Measurements from ENCODE around the gene KIAA2012. TPM values are rescaled to one million over a fixed set of nuclear protein-coding genes. Genes with fewer than 3 reads are reported as not detected.

KIAA2012 gene
- total RNA-seq, 1 donor from 2014 or later = not detected

DNA sequence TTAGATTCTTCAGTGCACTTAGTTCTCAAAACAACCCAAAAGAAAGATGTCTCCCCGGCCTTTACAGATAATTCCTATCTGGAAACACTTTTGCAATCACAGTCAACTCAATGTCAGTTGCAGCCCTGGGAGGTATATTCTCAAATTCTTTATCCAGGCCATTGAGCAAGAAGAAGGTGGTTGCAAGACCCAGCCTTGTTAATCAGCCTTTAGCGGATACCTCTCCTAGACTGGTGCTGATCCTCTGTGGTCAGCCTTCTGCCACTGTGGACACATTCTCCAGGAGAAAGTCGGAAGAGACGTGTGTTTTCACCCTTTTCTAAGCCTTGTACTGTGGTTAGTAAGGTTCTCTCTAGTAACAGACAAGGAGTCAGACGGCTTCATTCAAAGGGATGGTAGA, 47.2 kb upstream of the KIAA2012 start:
- Histone ChIP-seq H3K27me3 (ENCODE audit: insufficient read depth, low read length) (no peaks in the 10 kb centered on the region), H3K4me2 (ENCODE audit: low read length) (no peak overlapping the region), H3K9me3 (ENCODE audit: insufficient read depth, low read depth, low read length) (no peaks in the 10 kb centered on the region), H3K36me3 (ENCODE audit: insufficient read depth, low read length) (no peaks in the 10 kb centered on the region), H3K4me1 (ENCODE audit: insufficient read depth, low read length) (no peaks in the 10 kb centered on the region), H3K27ac (ENCODE audit: low read depth, low read length) (no peak overlapping the region), H3K79me2 (ENCODE audit: insufficient read depth, low read length) (no peaks in the 10 kb centered on the region), H3K4me3 (ENCODE audit: insufficient read depth, low read depth, low read length) (no peak overlapping the region), H4K20me1 (ENCODE audit: insufficient read depth, low read length) (no peaks in the 10 kb centered on the region), H3K9ac (ENCODE audit: low read length) (no peak overlapping the region), H2AFZ (ENCODE audit: low read depth, low read length) (no peak overlapping the region)
- Mint-ChIP-seq H3K4me3 (ENCODE audit: unreplicated experiment) (no peak overlapping the region), H3K36me3 (ENCODE audit: low read depth, unreplicated experiment) (no peaks in the 10 kb centered on the region), H3K4me1 (ENCODE audit: low read depth, unreplicated experiment) (no peaks in the 10 kb centered on the region), H3K27me3 (ENCODE audit: low read depth, unreplicated experiment) (peaks cover 11% of the 10 kb centered on the region), H3K9me3 (ENCODE audit: unreplicated experiment) (no peaks in the 10 kb centered on the region), H3K27ac (ENCODE audit: unreplicated experiment) (no peak overlapping the region)
- FAIRE-seq (no peak), DNase-seq (ENCODE audit: low read depth) (no peak)
- TF ChIP-seq EZH2 (IDR thresholded peaks at IDR 0.05; ENCODE audit: insufficient read depth, low read length) = no peak
- TF ChIP-seq, protein P1, sequence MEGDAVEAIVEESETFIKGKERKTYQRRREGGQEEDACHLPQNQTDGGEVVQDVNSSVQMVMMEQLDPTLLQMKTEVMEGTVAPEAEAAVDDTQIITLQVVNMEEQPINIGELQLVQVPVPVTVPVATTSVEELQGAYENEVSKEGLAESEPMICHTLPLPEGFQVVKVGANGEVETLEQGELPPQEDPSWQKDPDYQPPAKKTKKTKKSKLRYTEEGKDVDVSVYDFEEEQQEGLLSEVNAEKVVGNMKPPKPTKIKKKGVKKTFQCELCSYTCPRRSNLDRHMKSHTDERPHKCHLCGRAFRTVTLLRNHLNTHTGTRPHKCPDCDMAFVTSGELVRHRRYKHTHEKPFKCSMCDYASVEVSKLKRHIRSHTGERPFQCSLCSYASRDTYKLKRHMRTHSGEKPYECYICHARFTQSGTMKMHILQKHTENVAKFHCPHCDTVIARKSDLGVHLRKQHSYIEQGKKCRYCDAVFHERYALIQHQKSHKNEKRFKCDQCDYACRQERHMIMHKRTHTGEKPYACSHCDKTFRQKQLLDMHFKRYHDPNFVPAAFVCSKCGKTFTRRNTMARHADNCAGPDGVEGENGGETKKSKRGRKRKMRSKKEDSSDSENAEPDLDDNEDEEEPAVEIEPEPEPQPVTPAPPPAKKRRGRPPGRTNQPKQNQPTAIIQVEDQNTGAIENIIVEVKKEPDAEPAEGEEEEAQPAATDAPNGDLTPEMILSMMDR (IDR thresholded peaks at IDR 0.05; ENCODE audit: insufficient read depth, low read depth, low read length) = no peak

- DNase-seq (ENCODE audit: low read depth) (no peak), FAIRE-seq (no peak)
- Histone ChIP-seq H3K4me1 (ENCODE audit: insufficient read depth, low read length) (peaks cover 1% of the 10 kb centered on the region), H2AFZ (ENCODE audit: low read depth, low read length) (no peak overlapping the region), H3K79me2 (ENCODE audit: insufficient read depth, low read length) (no peaks in the 10 kb centered on the region), H4K20me1 (ENCODE audit: insufficient read depth, low read length) (no peaks in the 10 kb centered on the region), H3K9ac (ENCODE audit: low read length) (no peak overlapping the region), H3K27me3 (ENCODE audit: insufficient read depth, low read length) (no peaks in the 10 kb centered on the region), H3K4me3 (ENCODE audit: insufficient read depth, low read depth, low read length) (no peak overlapping the region), H3K27ac (ENCODE audit: low read depth, low read length) (no peak overlapping the region), H3K36me3 (ENCODE audit: insufficient read depth, low read length) (no peaks in the 10 kb centered on the region), H3K4me2 (ENCODE audit: low read length) (no peak overlapping the region), H3K9me3 (ENCODE audit: insufficient read depth, low read depth, low read length) (no peaks in the 10 kb centered on the region)
- no peak overlapping the region for H3K4me3 Mint-ChIP-seq (ENCODE audit: unreplicated experiment)
- peaks cover 2% of the 10 kb centered on the region for H3K4me1 Mint-ChIP-seq (ENCODE audit: low read depth, unreplicated experiment)
- H3K27ac Mint-ChIP-seq (ENCODE audit: unreplicated experiment) = no peak overlapping the region
- TF ChIP-seq, protein P1 (IDR thresholded peaks at IDR 0.05; ENCODE audit: insufficient read depth, low read depth, low read length) = no peak
- no peak for TF ChIP-seq EZH2 (IDR thresholded peaks at IDR 0.05; ENCODE audit: insufficient read depth, low read length)
- H3K36me3 Mint-ChIP-seq (ENCODE audit: low read depth, unreplicated experiment) = no peaks in the 10 kb centered on the region
- H3K27me3 Mint-ChIP-seq (ENCODE audit: low read depth, unreplicated experiment) = peaks cover 11% of the 10 kb centered on the region
- no peaks in the 10 kb centered on the region for H3K9me3 Mint-ChIP-seq (ENCODE audit: unreplicated experiment)
Observed at GRCh38 chr2:202026507-202026906, 46.5 kb upstream of the KIAA2012 start.

DNA sequence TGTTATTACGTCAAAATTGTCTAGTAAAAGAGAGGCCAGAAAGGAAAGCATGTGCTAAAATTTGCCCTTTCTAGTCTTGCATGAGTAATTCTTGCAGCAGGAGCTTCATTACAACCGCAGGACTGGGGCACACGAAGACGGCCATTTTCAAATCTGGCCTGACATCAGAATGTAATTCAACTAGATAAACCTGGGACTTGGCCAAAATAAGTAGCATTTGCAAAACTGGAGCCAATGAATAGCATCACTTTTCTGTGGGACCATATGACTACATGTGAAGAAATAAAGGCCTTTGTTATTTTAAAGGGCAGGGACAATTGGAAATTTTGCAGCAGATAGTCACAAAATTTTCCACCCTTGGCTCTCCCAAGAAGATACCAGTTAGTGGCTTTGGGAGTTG, 42.4 kb upstream of the KIAA2012 start:
- Histone ChIP-seq H3K4me1 (ENCODE audit: insufficient read depth, low read length) (peaks cover 13% of the 10 kb centered on the region), H3K27me3 (ENCODE audit: insufficient read depth, low read length) (no peaks in the 10 kb centered on the region), H3K9ac (ENCODE audit: low read length) (no peak overlapping the region), H3K4me2 (ENCODE audit: low read length) (no peak overlapping the region), H3K4me3 (ENCODE audit: insufficient read depth, low read depth, low read length) (no peak overlapping the region), H3K27ac (ENCODE audit: low read depth, low read length) (no peak overlapping the region), H3K79me2 (ENCODE audit: insufficient read depth, low read length) (peaks cover 16% of the 10 kb centered on the region), H3K36me3 (ENCODE audit: insufficient read depth, low read length) (no peaks in the 10 kb centered on the region), H4K20me1 (ENCODE audit: insufficient read depth, low read length) (peaks cover 12% of the 10 kb centered on the region), H2AFZ (ENCODE audit: low read depth, low read length) (no peak overlapping the region), H3K9me3 (ENCODE audit: insufficient read depth, low read depth, low read length) (no peaks in the 10 kb centered on the region)
- no peaks in the 10 kb centered on the region for H3K9me3 Mint-ChIP-seq (ENCODE audit: unreplicated experiment)
- peaks cover 6% of the 10 kb centered on the region for H3K4me1 Mint-ChIP-seq (ENCODE audit: low read depth, unreplicated experiment)
- no peaks in the 10 kb centered on the region for H3K27me3 Mint-ChIP-seq (ENCODE audit: low read depth, unreplicated experiment)
- FAIRE-seq = peak; percentile 29
- no peak overlapping the region for H3K4me3 Mint-ChIP-seq (ENCODE audit: unreplicated experiment)
- no peak overlapping the region for H3K27ac Mint-ChIP-seq (ENCODE audit: unreplicated experiment)
- no peaks in the 10 kb centered on the region for H3K36me3 Mint-ChIP-seq (ENCODE audit: low read depth, unreplicated experiment)
- no peak for TF ChIP-seq EZH2 (IDR thresholded peaks at IDR 0.05; ENCODE audit: insufficient read depth, low read length)
- TF ChIP-seq, protein P1 (IDR thresholded peaks at IDR 0.05; ENCODE audit: insufficient read depth, low read depth, low read length) = no peak
- DNase-seq (ENCODE audit: low read depth) = peak; percentile 35
